Measurements from ENCODE around the gene DHRS1.

- TF ChIP-seq REST (IDR thresholded peaks at IDR 0.05; ENCODE audit: insufficient read depth in 1 of 2, low read depth in 2 of 2, low read length in 2 of 2) (no peak), POLR2AphosphoS5 (IDR thresholded peaks at IDR 0.05; ENCODE audit: low read depth, low read length) (no peak), FOXP2 (optimal IDR thresholded peaks at IDR 0.05; ENCODE audit: borderline replicate concordance, extremely low read depth, extremely low read length, insufficient read depth) (no peak), TAF1 (IDR thresholded peaks at IDR 0.05; ENCODE audit: borderline replicate concordance, insufficient read depth, low read length) (no peak)
These were observed 10.7 kb upstream of the DHRS1 start for GRCh38 chr14:24310265-24310645.

All from PFSK-1 (cell line).